ENCODE data around the gene TIE1. TPM values are rescaled to one million over a fixed set of nuclear protein-coding genes. Genes with fewer than 3 reads are reported as not detected.

Gene TIE1
- total and polyA plus RNA-seq, 2 of the 13 experiments (the other 11 are each of a cell fraction or from before 2014, with no cell fraction given), result 0.58 to 0.84 TPM

GRCh38 chr1:43285269-43285990 lies 15.4 kb upstream of the TIE1 start, which contains the start of gene C1orf210 (continued):
- TF ChIP-seq HCFC1 (IDR thresholded peaks at IDR 0.05; ENCODE audit: low read depth, low read length) (no peak), ZNF232 (CRISPR knock-in tag; IDR thresholded peaks at IDR 0.05; ENCODE audit: borderline replicate concordance) (0 out of 2 replicates have a peak, but pooled peaks have one; percentile 25), SP4 (CRISPR knock-in tag; IDR thresholded peaks at IDR 0.05) (0 out of 2 replicates have a peak, but pooled peaks have one; percentile 51), JUN (CRISPR knock-in tag; IDR thresholded peaks at IDR 0.05) (no peak), ZNF558 (CRISPR knock-in tag; IDR thresholded peaks at IDR 0.05; ENCODE audit: borderline replicate concordance) (0 out of 2 replicates have a peak, but pooled peaks have one; percentile 35), GLMP (CRISPR knock-in tag; IDR thresholded peaks at IDR 0.05; ENCODE audit: borderline replicate concordance) (no peak), ZBTB2 (CRISPR knock-in tag; IDR thresholded peaks at IDR 0.05; ENCODE audit: low read depth) (no peak), HNF1B (CRISPR knock-in tag; IDR thresholded peaks at IDR 0.05) (peak; percentile 58; the same call in 1 of the 2 replicates), ATF7-NPFF (CRISPR knock-in tag; IDR thresholded peaks at IDR 0.05; ENCODE audit: low read depth) (no peak), HOXA3 (CRISPR knock-in tag; IDR thresholded peaks at IDR 0.05) (peak; percentile 53), RCOR2 (CRISPR knock-in tag; IDR thresholded peaks at IDR 0.05) (no peak), NR1H2 (CRISPR knock-in tag; IDR thresholded peaks at IDR 0.05; ENCODE audit: borderline replicate concordance, low read depth) (no peak)
- TF ChIP-seq, protein P1, sequence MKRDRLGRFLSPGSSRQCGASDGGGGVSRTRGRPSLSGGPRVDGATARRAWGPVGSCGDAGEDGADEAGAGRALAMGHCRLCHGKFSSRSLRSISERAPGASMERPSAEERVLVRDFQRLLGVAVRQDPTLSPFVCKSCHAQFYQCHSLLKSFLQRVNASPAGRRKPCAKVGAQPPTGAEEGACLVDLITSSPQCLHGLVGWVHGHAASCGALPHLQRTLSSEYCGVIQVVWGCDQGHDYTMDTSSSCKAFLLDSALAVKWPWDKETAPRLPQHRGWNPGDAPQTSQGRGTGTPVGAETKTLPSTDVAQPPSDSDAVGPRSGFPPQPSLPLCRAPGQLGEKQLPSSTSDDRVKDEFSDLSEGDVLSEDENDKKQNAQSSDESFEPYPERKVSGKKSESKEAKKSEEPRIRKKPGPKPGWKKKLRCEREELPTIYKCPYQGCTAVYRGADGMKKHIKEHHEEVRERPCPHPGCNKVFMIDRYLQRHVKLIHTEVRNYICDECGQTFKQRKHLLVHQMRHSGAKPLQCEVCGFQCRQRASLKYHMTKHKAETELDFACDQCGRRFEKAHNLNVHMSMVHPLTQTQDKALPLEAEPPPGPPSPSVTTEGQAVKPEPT (CRISPR knock-in tag; IDR thresholded peaks at IDR 0.05; ENCODE audit: low read depth), result no peak
- TF ChIP-seq, protein P2, sequence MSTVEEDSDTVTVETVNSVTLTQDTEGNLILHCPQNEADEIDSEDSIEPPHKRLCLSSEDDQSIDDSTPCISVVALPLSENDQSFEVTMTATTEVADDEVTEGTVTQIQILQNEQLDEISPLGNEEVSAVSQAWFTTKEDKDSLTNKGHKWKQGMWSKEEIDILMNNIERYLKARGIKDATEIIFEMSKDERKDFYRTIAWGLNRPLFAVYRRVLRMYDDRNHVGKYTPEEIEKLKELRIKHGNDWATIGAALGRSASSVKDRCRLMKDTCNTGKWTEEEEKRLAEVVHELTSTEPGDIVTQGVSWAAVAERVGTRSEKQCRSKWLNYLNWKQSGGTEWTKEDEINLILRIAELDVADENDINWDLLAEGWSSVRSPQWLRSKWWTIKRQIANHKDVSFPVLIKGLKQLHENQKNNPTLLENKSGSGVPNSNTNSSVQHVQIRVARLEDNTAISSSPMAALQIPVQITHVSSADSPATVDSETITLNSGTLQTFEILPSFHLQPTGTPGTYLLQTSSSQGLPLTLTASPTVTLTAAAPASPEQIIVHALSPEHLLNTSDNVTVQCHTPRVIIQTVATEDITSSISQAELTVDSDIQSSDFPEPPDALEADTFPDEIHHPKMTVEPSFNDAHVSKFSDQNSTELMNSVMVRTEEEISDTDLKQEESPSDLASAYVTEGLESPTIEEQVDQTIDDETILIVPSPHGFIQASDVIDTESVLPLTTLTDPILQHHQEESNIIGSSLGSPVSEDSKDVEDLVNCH (CRISPR knock-in tag; IDR thresholded peaks at IDR 0.05), result no peak
- TF ChIP-seq, protein P3, sequence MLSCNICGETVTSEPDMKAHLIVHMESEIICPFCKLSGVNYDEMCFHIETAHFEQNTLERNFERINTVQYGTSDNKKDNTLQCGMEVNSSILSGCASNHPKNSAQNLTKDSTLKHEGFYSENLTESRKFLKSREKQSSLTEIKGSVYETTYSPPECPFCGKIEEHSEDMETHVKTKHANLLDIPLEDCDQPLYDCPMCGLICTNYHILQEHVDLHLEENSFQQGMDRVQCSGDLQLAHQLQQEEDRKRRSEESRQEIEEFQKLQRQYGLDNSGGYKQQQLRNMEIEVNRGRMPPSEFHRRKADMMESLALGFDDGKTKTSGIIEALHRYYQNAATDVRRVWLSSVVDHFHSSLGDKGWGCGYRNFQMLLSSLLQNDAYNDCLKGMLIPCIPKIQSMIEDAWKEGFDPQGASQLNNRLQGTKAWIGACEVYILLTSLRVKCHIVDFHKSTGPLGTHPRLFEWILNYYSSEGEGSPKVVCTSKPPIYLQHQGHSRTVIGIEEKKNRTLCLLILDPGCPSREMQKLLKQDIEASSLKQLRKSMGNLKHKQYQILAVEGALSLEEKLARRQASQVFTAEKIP (CRISPR knock-in tag; IDR thresholded peaks at IDR 0.05; ENCODE audit: borderline replicate concordance), result no peak

Measured in HepG2 (cell line).